GM20000 (cell line): Measurements from ENCODE around the gene CTCF.
A peak's percentile ranks its signal among the peaks of the same experiment; 100 is the strongest.

Experiments used
- DNase-seq: peaks from one replicate; pipeline ENCODE4 v3.0.0; 2012; ENCODE audit warnings: low spot score
- TF ChIP-seq, protein P1 (sequence below): IDR thresholded peaks from 2 replicates; pipeline ENCODE4 v1.5.1; 2012; ENCODE audit warnings: mild to moderate bottlenecking, control low read depth; ENCODE audit errors: extremely low read depth, missing control alignments

CTCF gene

DNA sequence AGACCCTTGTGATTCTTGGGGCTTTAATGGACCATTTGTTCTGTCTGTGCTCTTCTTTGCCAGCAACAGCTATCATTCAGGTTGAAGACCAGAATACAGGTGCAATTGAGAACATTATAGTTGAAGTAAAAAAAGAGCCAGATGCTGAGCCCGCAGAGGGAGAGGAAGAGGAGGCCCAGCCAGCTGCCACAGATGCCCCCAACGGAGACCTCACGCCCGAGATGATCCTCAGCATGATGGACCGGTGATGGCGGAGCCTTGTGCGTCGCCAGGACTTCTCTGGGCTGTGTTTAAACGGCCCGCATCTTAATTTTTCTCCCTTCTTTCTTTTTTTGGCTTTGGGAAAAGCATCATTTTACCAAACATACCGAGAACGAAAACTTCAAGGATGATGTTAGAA, 75.3 kb downstream of the CTCF start:
- TF ChIP-seq, protein P1, sequence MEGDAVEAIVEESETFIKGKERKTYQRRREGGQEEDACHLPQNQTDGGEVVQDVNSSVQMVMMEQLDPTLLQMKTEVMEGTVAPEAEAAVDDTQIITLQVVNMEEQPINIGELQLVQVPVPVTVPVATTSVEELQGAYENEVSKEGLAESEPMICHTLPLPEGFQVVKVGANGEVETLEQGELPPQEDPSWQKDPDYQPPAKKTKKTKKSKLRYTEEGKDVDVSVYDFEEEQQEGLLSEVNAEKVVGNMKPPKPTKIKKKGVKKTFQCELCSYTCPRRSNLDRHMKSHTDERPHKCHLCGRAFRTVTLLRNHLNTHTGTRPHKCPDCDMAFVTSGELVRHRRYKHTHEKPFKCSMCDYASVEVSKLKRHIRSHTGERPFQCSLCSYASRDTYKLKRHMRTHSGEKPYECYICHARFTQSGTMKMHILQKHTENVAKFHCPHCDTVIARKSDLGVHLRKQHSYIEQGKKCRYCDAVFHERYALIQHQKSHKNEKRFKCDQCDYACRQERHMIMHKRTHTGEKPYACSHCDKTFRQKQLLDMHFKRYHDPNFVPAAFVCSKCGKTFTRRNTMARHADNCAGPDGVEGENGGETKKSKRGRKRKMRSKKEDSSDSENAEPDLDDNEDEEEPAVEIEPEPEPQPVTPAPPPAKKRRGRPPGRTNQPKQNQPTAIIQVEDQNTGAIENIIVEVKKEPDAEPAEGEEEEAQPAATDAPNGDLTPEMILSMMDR: no peak
- DNase-seq: no peak

DNA sequence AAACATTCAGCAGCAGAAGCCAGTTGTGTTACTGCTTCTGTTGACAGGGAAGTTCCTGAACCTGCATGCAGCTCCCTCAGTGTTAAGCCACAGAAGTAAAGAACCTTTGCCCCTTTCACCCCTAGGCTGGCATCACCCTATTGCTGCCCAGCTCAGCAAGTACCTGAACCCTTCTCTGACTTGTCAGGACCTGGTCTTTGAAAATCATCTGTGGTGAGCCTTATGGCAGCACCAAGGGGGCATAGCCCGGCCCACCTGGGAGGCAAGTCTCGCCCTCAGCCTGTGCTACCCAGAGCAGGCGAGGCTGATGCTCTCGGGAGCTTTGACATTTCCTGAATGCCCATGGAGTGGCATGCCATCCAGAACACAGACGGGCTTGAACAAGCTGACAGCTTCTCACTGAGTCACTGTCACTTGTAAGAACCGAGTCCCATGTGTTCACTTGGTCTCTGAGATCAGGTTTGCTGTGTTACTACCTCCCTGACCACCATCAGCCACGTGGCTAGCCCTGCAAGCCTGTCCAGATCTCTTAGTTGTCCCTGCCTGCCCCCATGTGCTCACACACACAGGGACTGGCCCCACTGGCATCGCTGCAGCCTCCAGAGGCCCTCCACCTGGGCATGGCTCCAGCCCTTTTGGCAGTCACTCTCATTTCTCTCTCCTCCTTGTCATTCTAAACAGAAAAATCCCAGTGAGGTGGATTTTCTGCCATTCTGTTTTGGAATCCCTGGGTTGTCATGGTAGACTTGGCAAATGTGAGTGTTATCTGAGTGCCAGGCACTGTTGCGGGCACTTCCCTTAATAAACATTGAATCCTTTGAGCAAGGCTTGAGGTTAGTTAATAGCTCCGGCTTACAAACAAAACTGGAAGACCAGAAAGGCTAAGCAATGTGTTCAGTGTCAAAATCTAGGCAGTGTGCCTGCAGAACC, 79.7 kb downstream of the CTCF start:
- no peak for DNase-seq
- TF ChIP-seq, protein P1: no peak

DNA sequence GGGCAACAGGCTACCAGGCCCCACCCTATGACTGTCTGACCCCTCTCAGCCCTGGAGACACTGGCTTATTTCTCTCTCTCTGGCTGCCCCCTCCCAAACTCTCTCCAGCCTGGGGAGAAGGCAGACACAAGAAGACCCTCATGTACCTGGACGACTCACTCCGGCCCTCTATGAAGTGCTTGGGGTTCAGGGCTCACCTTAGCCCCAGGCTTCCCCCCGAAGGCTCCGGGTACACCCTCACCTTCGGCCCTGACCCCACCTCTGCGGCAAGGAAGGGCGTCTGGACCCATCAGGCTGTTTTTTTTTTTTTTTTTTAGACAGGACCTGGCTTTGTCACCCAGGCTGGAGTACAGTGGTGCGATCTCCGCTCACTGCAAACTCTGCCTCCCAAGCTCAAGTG, 81.7 kb downstream of the CTCF start:
- TF ChIP-seq, protein P1: no peak
- peak; percentile 32 for DNase-seq

DNA sequence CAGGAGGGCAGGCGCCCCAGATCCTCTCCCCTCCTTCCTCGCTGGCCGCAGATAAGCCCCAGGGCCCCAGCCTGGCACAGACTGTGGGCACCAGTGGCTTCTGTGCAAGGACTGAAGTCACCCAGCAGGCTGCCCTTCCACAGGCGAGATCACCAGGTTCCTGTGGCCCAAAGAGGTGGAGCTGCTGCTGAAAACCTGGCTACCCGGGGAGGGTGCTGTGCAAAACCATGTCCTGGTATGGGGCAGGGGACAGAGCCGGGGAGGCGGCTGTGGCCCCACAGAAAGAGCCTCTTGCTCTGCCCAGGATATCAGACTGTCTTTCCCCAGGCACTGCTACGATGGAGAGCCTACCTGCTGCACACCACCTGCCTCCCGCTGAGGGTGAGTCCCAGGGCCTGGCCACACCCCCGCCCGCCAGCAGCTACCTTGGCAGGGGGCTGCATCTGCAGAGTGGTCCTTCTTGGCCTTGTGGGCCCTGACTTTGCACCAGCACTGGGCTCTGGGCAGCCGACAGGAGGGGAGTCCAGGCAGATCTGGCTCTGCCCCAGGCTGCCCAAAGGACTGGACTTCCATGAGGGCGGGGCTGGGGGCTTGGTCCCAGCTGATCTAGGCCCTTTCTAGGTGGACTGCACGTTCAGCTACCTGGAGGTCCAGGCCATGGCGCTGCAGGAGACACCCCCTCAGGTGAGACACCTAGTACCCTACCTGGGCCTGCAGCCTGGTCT, 83.2 kb downstream of the CTCF start:
- DNase-seq: peak; percentile 41
- TF ChIP-seq, protein P1: no peak

DNA sequence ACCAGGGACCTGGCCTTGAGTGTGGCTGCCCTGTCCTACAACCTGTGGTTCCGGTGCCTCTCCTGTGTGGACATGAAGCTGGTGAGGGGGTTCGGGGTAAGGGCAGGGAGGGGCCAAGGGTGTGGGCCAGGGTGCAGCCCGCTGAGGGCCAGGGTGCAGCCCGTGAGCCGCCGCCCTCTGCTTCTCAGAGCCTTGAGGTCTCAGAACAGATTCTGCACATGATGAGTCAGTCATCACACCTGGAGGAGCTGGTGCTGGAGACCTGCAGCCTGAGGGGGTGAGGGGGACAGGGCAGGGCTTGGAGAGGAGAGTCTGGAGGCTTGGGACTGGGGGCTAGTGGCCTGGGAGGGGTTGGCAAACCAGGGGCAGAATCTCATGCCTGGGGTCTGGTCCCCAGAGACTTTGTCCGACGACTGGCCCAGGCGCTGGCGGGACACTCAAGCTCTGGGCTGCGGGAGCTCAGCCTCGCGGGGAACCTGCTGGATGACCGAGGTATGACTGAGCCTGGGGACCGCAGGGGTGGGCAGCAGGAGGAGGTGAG, 84.9 kb downstream of the CTCF start:
- peak; percentile 23 for DNase-seq
- TF ChIP-seq, protein P1: no peak

DNA sequence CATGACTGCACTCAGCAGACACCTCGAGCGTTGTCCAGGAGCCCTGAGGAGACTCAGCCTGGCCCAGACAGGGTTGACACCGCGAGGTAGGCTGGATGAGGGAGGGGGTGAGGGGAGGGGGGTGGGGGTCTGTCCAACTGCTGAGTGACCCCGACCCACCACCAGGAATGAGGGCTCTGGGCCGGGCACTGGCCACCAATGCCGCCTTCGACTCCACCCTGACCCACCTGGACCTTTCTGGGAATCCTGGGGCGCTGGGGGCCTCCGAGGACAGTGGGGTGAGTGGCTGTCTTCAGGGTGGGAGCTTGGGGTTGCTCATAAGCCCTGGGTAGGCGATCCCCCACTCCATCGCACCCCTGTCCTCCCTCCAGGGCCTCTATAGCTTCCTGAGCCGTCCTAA, 85.4 kb downstream of the CTCF start:
- peak; percentile 17 for DNase-seq
- TF ChIP-seq, protein P1: no peak

DNA sequence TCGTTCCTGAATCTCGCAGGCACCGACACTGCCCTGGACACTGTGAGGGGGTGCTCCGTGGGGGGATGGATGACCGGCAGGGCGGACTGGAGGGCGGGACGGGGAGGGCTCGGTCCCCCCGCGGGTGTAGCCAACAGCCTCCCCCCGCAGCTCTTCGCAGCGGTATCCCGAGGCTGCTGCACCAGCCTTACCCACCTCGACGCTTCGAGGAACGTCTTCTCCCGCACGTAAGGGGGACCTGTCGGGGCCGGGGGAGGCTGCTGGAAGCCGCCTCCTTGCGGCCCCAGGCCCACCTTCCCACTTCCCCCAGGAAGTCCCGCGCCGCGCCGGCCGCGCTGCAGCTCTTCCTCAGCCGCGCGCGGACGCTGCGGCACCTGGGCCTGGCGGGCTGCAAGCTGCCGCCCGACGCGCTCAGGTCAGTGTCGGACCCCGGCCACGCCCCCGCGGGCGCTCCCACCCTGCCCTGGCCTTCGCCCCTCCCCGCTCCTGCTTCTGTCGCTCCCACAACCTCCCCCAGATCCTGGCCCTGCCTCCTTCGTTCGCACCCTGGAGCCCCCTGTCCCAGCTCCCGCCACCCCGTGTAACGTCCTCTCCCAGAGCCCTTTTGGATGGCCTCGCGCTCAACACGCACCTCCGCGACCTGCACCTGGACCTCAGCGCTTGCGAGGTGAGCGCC, 85.9 kb downstream of the CTCF start:
- peak; percentile 31 for DNase-seq
- TF ChIP-seq, protein P1: no peak
